GM23338 (cell line): ENCODE measurements around the gene PAQR6. TPM values are rescaled to one million over a fixed set of nuclear protein-coding genes. Genes with fewer than 3 reads are reported as not detected.

Source experiments
- ATAC-seq: fragments of 200-7000 bp; cut with Tn5 transposase; 3 replicates; pipeline ENCODE4 v1.9.1; 2020
- DNase-seq: peaks from one replicate; pipeline ENCODE4 v3.0.0-alpha.2; 2015; ENCODE audit warnings: low spot score
- H2AFZ ChIP-seq: fragments of 200-600 bp; sonication (generic); 2 replicates; pipeline ENCODE4 v1.8.0; 2016; ENCODE audit warnings: antibody characterized with exemption, mild to moderate bottlenecking, moderate library complexity
- H3F3A ChIP-seq: fragments of 200-600 bp; sonication (generic); replicated peaks from 2 replicates; pipeline ENCODE4 v1.8.0; 2017; ENCODE audit warnings: antibody characterized with exemption, mixed run types, low read depth
- H3K27ac ChIP-seq: fragments of 200-600 bp; sonication (generic); 2 replicates; pipeline ENCODE4 v1.6.1; 2016; ENCODE audit warnings: low read depth
- H3K27me3 ChIP-seq: fragments of 200-600 bp; sonication (generic); 2 replicates; pipeline ENCODE4 v1.8.0; 2016; ENCODE audit warnings: mild to moderate bottlenecking, mixed run types, moderate library complexity; ENCODE audit not compliant: insufficient read depth
- H3K36me3 ChIP-seq: fragments of 200-600 bp; sonication (generic); 2 replicates; pipeline ENCODE4 v1.8.0; 2016; ENCODE audit warnings: mild to moderate bottlenecking; ENCODE audit not compliant: insufficient read depth
- H3K4me1 ChIP-seq: fragments of 200-600 bp; sonication (generic); 2 replicates; pipeline ENCODE4 v1.8.0; 2016; ENCODE audit warnings: mild to moderate bottlenecking, moderate library complexity; ENCODE audit not compliant: insufficient read depth
- H3K4me2 ChIP-seq: fragments of 200-600 bp; sonication (generic); 2 replicates; pipeline ENCODE4 v1.7.1; 2017; ENCODE audit warnings: mixed run types
- H3K4me3 ChIP-seq: fragments of 200-600 bp; sonication (generic); 2 replicates; pipeline ENCODE4 v1.6.1; 2016; ENCODE audit warnings: mixed run types
- H3K79me2 ChIP-seq: fragments of 200-600 bp; sonication (generic); replicated peaks from 2 replicates; pipeline ENCODE4 v1.8.0; 2017; ENCODE audit warnings: mild to moderate bottlenecking; ENCODE audit not compliant: insufficient read depth
- H3K9me2 ChIP-seq: fragments of 200-600 bp; sonication (generic); 2 replicates; pipeline ENCODE4 v1.8.0; 2017; ENCODE audit not compliant: insufficient read depth
- H4K20me1 ChIP-seq: fragments of 200-600 bp; sonication (generic); replicated peaks from 2 replicates; pipeline ENCODE4 v1.8.0; 2017; ENCODE audit warnings: mild to moderate bottlenecking; ENCODE audit not compliant: insufficient read depth
- H3K27ac Mint-ChIP-seq: 2 replicates; pipeline ENCODE4 v1.8.0; 2020; ENCODE audit warnings: inconsistent platforms, mild to moderate bottlenecking, moderate library complexity, mixed read lengths
- H3K27me3 Mint-ChIP-seq: 3 replicates; pipeline ENCODE4 v1.8.0; 2022; ENCODE audit warnings: low read depth, mild to moderate bottlenecking, moderate library complexity, mixed read lengths, inconsistent platforms; ENCODE audit not compliant: insufficient read depth, poor library complexity
- H3K36me3 Mint-ChIP-seq: 3 replicates; pipeline ENCODE4 v1.8.0; 2021; ENCODE audit warnings: low read depth, mild to moderate bottlenecking, inconsistent platforms, moderate library complexity, mixed read lengths
- H3K4me1 Mint-ChIP-seq: 3 replicates; pipeline ENCODE4 v1.8.0; 2020; ENCODE audit warnings: mild to moderate bottlenecking, inconsistent platforms, mixed read lengths
- H3K4me3 Mint-ChIP-seq: 3 replicates; pipeline ENCODE4 v1.8.0; 2021; ENCODE audit warnings: moderate library complexity, mild to moderate bottlenecking, inconsistent platforms, mixed read lengths
- H3K9me3 Mint-ChIP-seq: 3 replicates; pipeline ENCODE4 v1.8.0; 2020; ENCODE audit warnings: moderate library complexity, mild to moderate bottlenecking, inconsistent platforms, mixed read lengths
- CREB1 ChIP-seq: fragments of 250-450 bp; sonication (Bioruptor Pico); IDR thresholded peaks from 2 replicates; pipeline ENCODE4 v1.5.0; 2020; ENCODE audit warnings: low read depth, mild to moderate bottlenecking, moderate library complexity
- ETS1 ChIP-seq: IDR thresholded peaks from 2 replicates; pipeline ENCODE4 v1.6.1; 2016; ENCODE audit warnings: antibody characterized with exemption
- EZH2 ChIP-seq: fragments of 200-600 bp; sonication (generic); IDR thresholded peaks from one replicate; pipeline ENCODE4 v1.8.0; 2017; ENCODE audit warnings: antibody characterized with exemption, mild to moderate bottlenecking, low read depth; ENCODE audit not compliant: unreplicated experiment
- EZH2phosphoT487 ChIP-seq: fragments of 200-600 bp; sonication (generic); IDR thresholded peaks from one replicate; pipeline ENCODE4 v1.8.1; 2018; ENCODE audit warnings: antibody characterized with exemption; ENCODE audit not compliant: unreplicated experiment
- JUNB ChIP-seq: IDR thresholded peaks from one replicate; pipeline ENCODE4 v1.6.1; 2016; ENCODE audit warnings: antibody characterized with exemption; ENCODE audit not compliant: unreplicated experiment
- NANOG ChIP-seq: IDR thresholded peaks from 2 replicates; pipeline ENCODE4 v1.6.1; 2016; ENCODE audit warnings: antibody characterized with exemption, borderline replicate concordance
- REST ChIP-seq: IDR thresholded peaks from one replicate; pipeline ENCODE4 v1.6.1; 2018; ENCODE audit warnings: antibody characterized with exemption; ENCODE audit not compliant: unreplicated experiment
- STAT1 ChIP-seq: IDR thresholded peaks from one replicate; pipeline ENCODE4 v1.6.1; 2016; ENCODE audit warnings: antibody characterized with exemption; ENCODE audit not compliant: unreplicated experiment
- ZNF114 ChIP-seq: fragments of 250-450 bp; sonication (Bioruptor Pico); IDR thresholded peaks from 2 replicates; pipeline ENCODE4 v1.5.0; 2020; ENCODE audit warnings: mild to moderate bottlenecking, moderate library complexity
- ZNF331 ChIP-seq: fragments of 250-450 bp; sonication (Bioruptor Pico); IDR thresholded peaks from 2 replicates; pipeline ENCODE4 v1.5.0; 2020; ENCODE audit warnings: low read depth, mild to moderate bottlenecking, moderate library complexity
- polyA plus RNA-seq: library from polyadenylated mRNA; unstranded; fragments of >200 nt; fragmentation: Nextera tagmentation; extraction: Ambion mirVana; gene quantifications from 2 replicates; pipeline ENCODE4 v1.2.1, GENCODE V29; 2016
- total RNA-seq: library from RNA; depleted of rRNA; stranded (reverse); fragments of >200 nt; shearing (Covaris generic); gene quantifications from 2 replicates; pipeline ENCODE4 v1.2.3, GENCODE V29; 2014
- TF ChIP-seq, protein P1 (sequence below), 2 experiments: fragments of 200-600 bp in 1 of 2; sonication (generic) in 1 of 2; conservative IDR thresholded peaks; 2 replicates each; pipeline versions ENCODE4 v1.5.1 to v1.6.1; 2016 to 2017; ENCODE audit warnings: antibody characterized with exemption in 2 of 2, low read depth in 2 of 2, mild to moderate bottlenecking in 2 of 2, moderate library complexity in 1 of 2
- TF ChIP-seq, protein P2 (sequence below): fragments of 250-450 bp; sonication (Bioruptor Pico); IDR thresholded peaks from 2 replicates; pipeline ENCODE4 v1.5.0; 2020; ENCODE audit warnings: mild to moderate bottlenecking, moderate library complexity

PAQR6 gene
- total and polyA plus RNA-seq, 2 experiments from 2014 or later: 2.4 to 4.2 TPM

- TF ChIP-seq ETS1 (no peak), ZNF114 (no peak), EZH2phosphoT487 (no peak), EZH2 (no peak), ZNF331 (CRISPR knock-in tag) (no peak)
These were observed 38.2 kb upstream of the PAQR6 start (continued) for GRCh38 chr1:156286061-156286460.

- H3K4me1 ChIP-seq: peaks cover 16% of the 10 kb centered on the region
- H3K36me3 ChIP-seq: no peaks in the 10 kb centered on the region
- peaks cover 12% of the 10 kb centered on the region for H3K27me3 Mint-ChIP-seq
- no peak overlapping the region for H3K27ac Mint-ChIP-seq
- peaks cover 19% of the 10 kb centered on the region for H3K79me2 ChIP-seq
- DNase-seq: no peak
- H3K36me3 Mint-ChIP-seq: no peaks in the 10 kb centered on the region; the same call in 1 of the 3 replicates
- no peak overlapping the region for H3K4me3 Mint-ChIP-seq
- no peak overlapping the region for H3K4me2 ChIP-seq
- no peak overlapping the region for H2AFZ ChIP-seq
- H3K27ac ChIP-seq: no peak overlapping the region
- H3K9me3 Mint-ChIP-seq: no peaks in the 10 kb centered on the region
- no peaks in the 10 kb centered on the region for H3K27me3 ChIP-seq
- peaks cover 12% of the 10 kb centered on the region; the same call in 1 of the 2 replicates for H3F3A ChIP-seq
- peaks cover 19% of the 10 kb centered on the region for H3K4me1 Mint-ChIP-seq
- peaks cover 13% of the 10 kb centered on the region for H4K20me1 ChIP-seq
- no peak overlapping the region for H3K4me3 ChIP-seq
- ATAC-seq: no peak
- H3K9me2 ChIP-seq: no peaks in the 10 kb centered on the region
- TF ChIP-seq CREB1 (CRISPR knock-in tag): no peak
- TF ChIP-seq ZNF331 (CRISPR knock-in tag): no peak
- TF ChIP-seq, protein P1, sequence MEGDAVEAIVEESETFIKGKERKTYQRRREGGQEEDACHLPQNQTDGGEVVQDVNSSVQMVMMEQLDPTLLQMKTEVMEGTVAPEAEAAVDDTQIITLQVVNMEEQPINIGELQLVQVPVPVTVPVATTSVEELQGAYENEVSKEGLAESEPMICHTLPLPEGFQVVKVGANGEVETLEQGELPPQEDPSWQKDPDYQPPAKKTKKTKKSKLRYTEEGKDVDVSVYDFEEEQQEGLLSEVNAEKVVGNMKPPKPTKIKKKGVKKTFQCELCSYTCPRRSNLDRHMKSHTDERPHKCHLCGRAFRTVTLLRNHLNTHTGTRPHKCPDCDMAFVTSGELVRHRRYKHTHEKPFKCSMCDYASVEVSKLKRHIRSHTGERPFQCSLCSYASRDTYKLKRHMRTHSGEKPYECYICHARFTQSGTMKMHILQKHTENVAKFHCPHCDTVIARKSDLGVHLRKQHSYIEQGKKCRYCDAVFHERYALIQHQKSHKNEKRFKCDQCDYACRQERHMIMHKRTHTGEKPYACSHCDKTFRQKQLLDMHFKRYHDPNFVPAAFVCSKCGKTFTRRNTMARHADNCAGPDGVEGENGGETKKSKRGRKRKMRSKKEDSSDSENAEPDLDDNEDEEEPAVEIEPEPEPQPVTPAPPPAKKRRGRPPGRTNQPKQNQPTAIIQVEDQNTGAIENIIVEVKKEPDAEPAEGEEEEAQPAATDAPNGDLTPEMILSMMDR (conservative IDR thresholded peaks at IDR 0.05; ENCODE audit: low read depth in 2 of 2): no peak
- TF ChIP-seq EZH2phosphoT487: no peak
- TF ChIP-seq, protein P2, sequence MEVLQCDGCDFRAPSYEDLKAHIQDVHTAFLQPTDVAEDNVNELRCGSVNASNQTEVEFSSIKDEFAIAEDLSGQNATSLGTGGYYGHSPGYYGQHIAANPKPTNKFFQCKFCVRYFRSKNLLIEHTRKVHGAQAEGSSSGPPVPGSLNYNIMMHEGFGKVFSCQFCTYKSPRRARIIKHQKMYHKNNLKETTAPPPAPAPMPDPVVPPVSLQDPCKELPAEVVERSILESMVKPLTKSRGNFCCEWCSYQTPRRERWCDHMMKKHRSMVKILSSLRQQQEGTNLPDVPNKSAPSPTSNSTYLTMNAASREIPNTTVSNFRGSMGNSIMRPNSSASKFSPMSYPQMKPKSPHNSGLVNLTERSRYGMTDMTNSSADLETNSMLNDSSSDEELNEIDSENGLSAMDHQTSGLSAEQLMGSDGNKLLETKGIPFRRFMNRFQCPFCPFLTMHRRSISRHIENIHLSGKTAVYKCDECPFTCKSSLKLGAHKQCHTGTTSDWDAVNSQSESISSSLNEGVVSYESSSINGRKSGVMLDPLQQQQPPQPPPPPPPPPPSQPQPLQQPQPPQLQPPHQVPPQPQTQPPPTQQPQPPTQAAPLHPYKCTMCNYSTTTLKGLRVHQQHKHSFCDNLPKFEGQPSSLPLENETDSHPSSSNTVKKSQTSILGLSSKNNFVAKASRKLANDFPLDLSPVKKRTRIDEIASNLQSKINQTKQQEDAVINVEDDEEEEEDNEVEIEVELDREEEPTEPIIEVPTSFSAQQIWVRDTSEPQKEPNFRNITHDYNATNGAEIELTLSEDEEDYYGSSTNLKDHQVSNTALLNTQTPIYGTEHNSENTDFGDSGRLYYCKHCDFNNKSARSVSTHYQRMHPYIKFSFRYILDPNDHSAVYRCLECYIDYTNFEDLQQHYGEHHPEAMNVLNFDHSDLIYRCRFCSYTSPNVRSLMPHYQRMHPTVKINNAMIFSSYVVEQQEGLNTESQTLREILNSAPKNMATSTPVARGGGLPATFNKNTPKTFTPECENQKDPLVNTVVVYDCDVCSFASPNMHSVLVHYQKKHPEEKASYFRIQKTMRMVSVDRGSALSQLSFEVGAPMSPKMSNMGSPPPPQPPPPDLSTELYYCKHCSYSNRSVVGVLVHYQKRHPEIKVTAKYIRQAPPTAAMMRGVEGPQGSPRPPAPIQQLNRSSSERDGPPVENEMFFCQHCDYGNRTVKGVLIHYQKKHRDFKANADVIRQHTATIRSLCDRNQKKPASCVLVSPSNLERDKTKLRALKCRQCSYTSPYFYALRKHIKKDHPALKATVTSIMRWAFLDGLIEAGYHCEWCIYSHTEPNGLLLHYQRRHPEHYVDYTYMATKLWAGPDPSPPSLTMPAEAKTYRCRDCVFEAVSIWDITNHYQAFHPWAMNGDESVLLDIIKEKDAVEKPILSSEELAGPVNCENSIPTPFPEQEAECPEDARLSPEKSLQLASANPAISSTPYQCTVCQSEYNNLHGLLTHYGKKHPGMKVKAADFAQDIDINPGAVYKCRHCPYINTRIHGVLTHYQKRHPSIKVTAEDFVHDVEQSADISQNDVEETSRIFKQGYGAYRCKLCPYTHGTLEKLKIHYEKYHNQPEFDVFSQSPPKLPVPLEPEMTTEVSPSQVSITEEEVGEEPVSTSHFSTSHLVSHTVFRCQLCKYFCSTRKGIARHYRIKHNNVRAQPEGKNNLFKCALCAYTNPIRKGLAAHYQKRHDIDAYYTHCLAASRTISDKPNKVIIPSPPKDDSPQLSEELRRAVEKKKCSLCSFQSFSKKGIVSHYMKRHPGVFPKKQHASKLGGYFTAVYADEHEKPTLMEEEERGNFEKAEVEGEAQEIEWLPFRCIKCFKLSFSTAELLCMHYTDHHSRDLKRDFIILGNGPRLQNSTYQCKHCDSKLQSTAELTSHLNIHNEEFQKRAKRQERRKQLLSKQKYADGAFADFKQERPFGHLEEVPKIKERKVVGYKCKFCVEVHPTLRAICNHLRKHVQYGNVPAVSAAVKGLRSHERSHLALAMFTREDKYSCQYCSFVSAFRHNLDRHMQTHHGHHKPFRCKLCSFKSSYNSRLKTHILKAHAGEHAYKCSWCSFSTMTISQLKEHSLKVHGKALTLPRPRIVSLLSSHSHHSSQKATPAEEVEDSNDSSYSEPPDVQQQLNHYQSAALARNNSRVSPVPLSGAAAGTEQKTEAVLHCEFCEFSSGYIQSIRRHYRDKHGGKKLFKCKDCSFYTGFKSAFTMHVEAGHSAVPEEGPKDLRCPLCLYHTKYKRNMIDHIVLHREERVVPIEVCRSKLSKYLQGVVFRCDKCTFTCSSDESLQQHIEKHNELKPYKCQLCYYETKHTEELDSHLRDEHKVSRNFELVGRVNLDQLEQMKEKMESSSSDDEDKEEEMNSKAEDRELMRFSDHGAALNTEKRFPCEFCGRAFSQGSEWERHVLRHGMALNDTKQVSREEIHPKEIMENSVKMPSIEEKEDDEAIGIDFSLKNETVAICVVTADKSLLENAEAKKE (CRISPR knock-in tag): no peak
- TF ChIP-seq NANOG: no peak
- TF ChIP-seq JUNB: no peak
- TF ChIP-seq REST: no peak
- no peak for TF ChIP-seq STAT1
- TF ChIP-seq EZH2: no peak
These were observed 37.6 kb upstream of the PAQR6 start for GRCh38 chr1:156285437-156285836.
